ENCODE results near the gene TRPV3. TPM values are rescaled to one million over a fixed set of nuclear protein-coding genes. Genes with fewer than 3 reads are reported as not detected.
"Not testable (repeated sequence)": the region's sequence is repeated elsewhere in the genome, so short reads cannot be mapped to it uniquely, and the experiment has no call there.

Gene TRPV3
- total and polyA plus RNA-seq, 2 donors (not counting 3 experiments of a cell fraction or from before 2014, with no cell fraction given): 0.01 TPM; not detected in 1

- dilution Hi-C loops (cut with MboI; ENCODE audit: extremely low pct_ligation_motif_present, low sequenced_read_pairs) (no loop called here), intact Hi-C loops (cut with micrococcal nuclease) (no loop called here)
- ChIA-PET POLR2A (no interaction called here), CTCF (no interaction called here)
- no peaks in the 10 kb centered on the region for H3K79me2 ChIP-seq (ENCODE audit: control insufficient read depth, insufficient read depth, low read length)
- no peaks in the 10 kb centered on the region for H3K27me3 ChIP-seq (ENCODE audit: control insufficient read depth in 2 of 2, insufficient read depth in 2 of 2, low read length in 2 of 2)
- H3K4me1 ChIP-seq (ENCODE audit: control insufficient read depth, extremely low read depth, insufficient read depth, low read length): no peaks in the 10 kb centered on the region
- H3K4me2 ChIP-seq (ENCODE audit: insufficient read depth, low read length): no peak overlapping the region
- BruUV-seq (replicated peaks): no TSS peak
- H3K4me3 ChIP-seq (replicated peaks in 1 of 3; ENCODE audit: insufficient read depth in 1 of 3, low read depth in 1 of 3, low read length in 3 of 3): no peak overlapping the region
- no peak overlapping the region for H2AFZ ChIP-seq (ENCODE audit: low read depth, low read length)
- DNase-seq (ENCODE audit: low read depth, low spot score): no peak
- no peak overlapping the region for H3K27ac ChIP-seq (ENCODE audit: insufficient read depth, low read depth, low read length)
- H4K20me1 ChIP-seq (replicated peaks; ENCODE audit: control insufficient read depth, extremely low read depth, insufficient read depth, low read length): no peaks in the 10 kb centered on the region
- no peaks in the 10 kb centered on the region for H3K9me3 ChIP-seq (replicated peaks; ENCODE audit: control insufficient read depth, insufficient read depth, low read length)
- no peak for FAIRE-seq
- TF ChIP-seq POLR2A (IDR thresholded peaks at IDR 0.05; ENCODE audit: low read depth, low read length): no peak
- no peak for TF ChIP-seq MYC (IDR thresholded peaks at IDR 0.05; ENCODE audit: low read depth, low read length)
- TF ChIP-seq GATA2 (IDR thresholded peaks at IDR 0.05; ENCODE audit: insufficient read depth, insufficient read length, low read depth, low read length): no peak
- no peak for TF ChIP-seq EZH2 (IDR thresholded peaks at IDR 0.05; ENCODE audit: borderline replicate concordance, low read depth, low read length, severe bottlenecking)
- H3K9ac ChIP-seq (replicated peaks; ENCODE audit: extremely low read depth, insufficient read depth, low read length): no peak overlapping the region
- no peaks in the 10 kb centered on the region for H3K9me1 ChIP-seq (replicated peaks; ENCODE audit: control insufficient read depth, extremely low read depth, insufficient read depth, low read length)
- no peaks in the 10 kb centered on the region for H3K36me3 ChIP-seq (ENCODE audit: control insufficient read depth in 2 of 2, extremely low read depth in 1 of 2, insufficient read depth in 2 of 2, low read length in 2 of 2)
Observed at GRCh38 chr17:3583456-3583855, 25.8 kb upstream of the TRPV3 start.

DNA sequence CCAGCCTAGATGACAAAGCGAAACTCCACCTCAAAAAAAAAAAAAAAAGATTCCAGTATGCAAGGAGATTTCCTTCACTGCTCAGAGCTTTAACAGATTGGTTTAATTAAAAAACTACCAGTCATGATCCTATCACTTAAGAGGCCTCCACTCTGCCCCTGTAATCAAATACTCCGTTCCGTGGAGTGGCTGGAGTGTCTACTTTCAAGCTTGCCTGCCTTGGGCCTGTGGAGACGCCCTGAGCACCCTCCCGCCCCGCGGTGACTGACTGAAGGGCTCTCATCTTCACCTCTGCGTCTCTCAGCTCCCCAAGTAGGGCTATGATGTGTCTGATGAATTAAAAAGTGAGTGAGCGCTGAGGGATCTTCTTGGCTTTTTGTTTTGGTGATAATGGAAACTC, 25.3 kb upstream of the TRPV3 start:
- POLR2A ChIA-PET: no interaction called here
- Histone ChIP-seq H3K27me3 (ENCODE audit: control insufficient read depth in 2 of 2, insufficient read depth in 2 of 2, low read length in 2 of 2) (no peaks in the 10 kb centered on the region), H3K4me2 (ENCODE audit: insufficient read depth, low read length) (no peak overlapping the region), H4K20me1 (replicated peaks; ENCODE audit: control insufficient read depth, extremely low read depth, insufficient read depth, low read length) (no peaks in the 10 kb centered on the region), H3K27ac (ENCODE audit: insufficient read depth, low read depth, low read length) (no peak overlapping the region), H3K9me3 (replicated peaks; ENCODE audit: control insufficient read depth, insufficient read depth, low read length) (no peaks in the 10 kb centered on the region), H3K4me1 (ENCODE audit: control insufficient read depth, extremely low read depth, insufficient read depth, low read length) (no peaks in the 10 kb centered on the region), H2AFZ (ENCODE audit: low read depth, low read length) (no peak overlapping the region), H3K9me1 (replicated peaks; ENCODE audit: control insufficient read depth, extremely low read depth, insufficient read depth, low read length) (no peaks in the 10 kb centered on the region), H3K79me2 (ENCODE audit: control insufficient read depth, insufficient read depth, low read length) (no peaks in the 10 kb centered on the region), H3K4me3 (replicated peaks in 1 of 3; ENCODE audit: insufficient read depth in 1 of 3, low read depth in 1 of 3, low read length in 3 of 3) (no peak overlapping the region), H3K9ac (replicated peaks; ENCODE audit: extremely low read depth, insufficient read depth, low read length) (no peak overlapping the region), H3K36me3 (ENCODE audit: control insufficient read depth in 2 of 2, extremely low read depth in 1 of 2, insufficient read depth in 2 of 2, low read length in 2 of 2) (no peaks in the 10 kb centered on the region)
- DNase-seq (ENCODE audit: low read depth, low spot score) (no peak), FAIRE-seq (no peak)
- dilution Hi-C loops (cut with MboI; ENCODE audit: extremely low pct_ligation_motif_present, low sequenced_read_pairs) (no loop called here), intact Hi-C loops (cut with micrococcal nuclease) (no loop called here)
- TF ChIP-seq MYC (IDR thresholded peaks at IDR 0.05; ENCODE audit: low read depth, low read length): no peak
- TF ChIP-seq MAX (IDR thresholded peaks at IDR 0.05; ENCODE audit: insufficient read depth, insufficient read length): no peak
- TF ChIP-seq JUN (IDR thresholded peaks at IDR 0.05; ENCODE audit: borderline replicate concordance, insufficient read depth, insufficient read length, low read depth): no peak
- TF ChIP-seq, protein P1, sequence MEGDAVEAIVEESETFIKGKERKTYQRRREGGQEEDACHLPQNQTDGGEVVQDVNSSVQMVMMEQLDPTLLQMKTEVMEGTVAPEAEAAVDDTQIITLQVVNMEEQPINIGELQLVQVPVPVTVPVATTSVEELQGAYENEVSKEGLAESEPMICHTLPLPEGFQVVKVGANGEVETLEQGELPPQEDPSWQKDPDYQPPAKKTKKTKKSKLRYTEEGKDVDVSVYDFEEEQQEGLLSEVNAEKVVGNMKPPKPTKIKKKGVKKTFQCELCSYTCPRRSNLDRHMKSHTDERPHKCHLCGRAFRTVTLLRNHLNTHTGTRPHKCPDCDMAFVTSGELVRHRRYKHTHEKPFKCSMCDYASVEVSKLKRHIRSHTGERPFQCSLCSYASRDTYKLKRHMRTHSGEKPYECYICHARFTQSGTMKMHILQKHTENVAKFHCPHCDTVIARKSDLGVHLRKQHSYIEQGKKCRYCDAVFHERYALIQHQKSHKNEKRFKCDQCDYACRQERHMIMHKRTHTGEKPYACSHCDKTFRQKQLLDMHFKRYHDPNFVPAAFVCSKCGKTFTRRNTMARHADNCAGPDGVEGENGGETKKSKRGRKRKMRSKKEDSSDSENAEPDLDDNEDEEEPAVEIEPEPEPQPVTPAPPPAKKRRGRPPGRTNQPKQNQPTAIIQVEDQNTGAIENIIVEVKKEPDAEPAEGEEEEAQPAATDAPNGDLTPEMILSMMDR (IDR thresholded peaks at IDR 0.05; ENCODE audit: extremely low read depth in 1 of 2, insufficient read depth in 1 of 2, low read depth in 1 of 2, low read length in 2 of 2): no peak
- no peak for TF ChIP-seq EZH2 (IDR thresholded peaks at IDR 0.05; ENCODE audit: borderline replicate concordance, low read depth, low read length, severe bottlenecking)
- TF ChIP-seq POLR2AphosphoS5 (IDR thresholded peaks at IDR 0.05; ENCODE audit: insufficient read depth, low read depth, low read length): no peak
- no peak for TF ChIP-seq POLR2A (IDR thresholded peaks at IDR 0.05; ENCODE audit: low read depth, low read length)
- CTCF ChIA-PET: no interaction called here
- BruUV-seq (replicated peaks): no TSS peak

- BruUV-seq (replicated peaks); H3K4me1 ChIP-seq (ENCODE audit: control insufficient read depth, extremely low read depth, insufficient read depth, low read length); H3K9me1 ChIP-seq (replicated peaks; ENCODE audit: control insufficient read depth, extremely low read depth, insufficient read depth, low read length); H3K9ac ChIP-seq (replicated peaks; ENCODE audit: extremely low read depth, insufficient read depth, low read length); H3K27me3 ChIP-seq (ENCODE audit: control insufficient read depth in 2 of 2, insufficient read depth in 2 of 2, low read length in 2 of 2); H3K4me2 ChIP-seq (ENCODE audit: insufficient read depth, low read length); H3K4me3 ChIP-seq (replicated peaks in 1 of 3; ENCODE audit: insufficient read depth in 1 of 3, low read depth in 1 of 3, low read length in 3 of 3); dilution Hi-C loops (cut with MboI; ENCODE audit: extremely low pct_ligation_motif_present, low sequenced_read_pairs); POLR2A ChIA-PET; CTCF ChIA-PET; intact Hi-C loops (cut with micrococcal nuclease); H3K27ac ChIP-seq (ENCODE audit: insufficient read depth, low read depth, low read length); H2AFZ ChIP-seq (ENCODE audit: low read depth, low read length); H4K20me1 ChIP-seq (replicated peaks; ENCODE audit: control insufficient read depth, extremely low read depth, insufficient read depth, low read length); DNase-seq (ENCODE audit: low read depth, low spot score); FAIRE-seq; H3K79me2 ChIP-seq (ENCODE audit: control insufficient read depth, insufficient read depth, low read length); H3K9me3 ChIP-seq (replicated peaks; ENCODE audit: control insufficient read depth, insufficient read depth, low read length); H3K36me3 ChIP-seq (ENCODE audit: control insufficient read depth in 2 of 2, extremely low read depth in 1 of 2, insufficient read depth in 2 of 2, low read length in 2 of 2): not testable (repeated sequence)
Observed at GRCh38 chr17:3578667-3579066, 21.1 kb upstream of the TRPV3 start.

Data from endothelial cell of umbilical vein (primary cell).